Activated naive CD8-positive, alpha-beta T cell treated with anti-CD3 and anti-CD28 coated beads, Interleukin-2, amount 10 ng/mL, durations not matched to agents 7 days and 5 days (primary cell): ENCODE data around the gene FAM170B. TPM values are rescaled to one million over a fixed set of nuclear protein-coding genes. Genes with fewer than 3 reads are reported as not detected.

Experiments
- ATAC-seq: fragments of 150-1000 bp; cut with Tn5 transposase; one replicate; pipeline ENCODE4 v1.10.0; 2021; ENCODE audit warnings: low read depth, moderate library complexity
- POLR2A ChIA-PET: fragments of 350-600 bp; sonication (Branson Sonifier 250); formaldehyde crosslinking; loops from one replicate; lab custom pipeline; 2021; ENCODE audit warnings: antibody characterized with exemption; lab: Charles Lee
- DNase-seq: peaks from one replicate; pipeline ENCODE4 v3.0.0; 2021
- H3K27ac Mint-ChIP-seq: one replicate; pipeline ENCODE4 v1.8.0; 2022; ENCODE audit warnings: mild to moderate bottlenecking, mixed read lengths
- H3K27me3 Mint-ChIP-seq: one replicate; pipeline ENCODE4 v1.8.0; 2022; ENCODE audit warnings: mild to moderate bottlenecking, moderate library complexity, mixed read lengths
- H3K36me3 Mint-ChIP-seq: one replicate; pipeline ENCODE4 v1.8.0; 2021; ENCODE audit warnings: mild to moderate bottlenecking, mixed read lengths
- H3K4me1 Mint-ChIP-seq: one replicate; pipeline ENCODE4 v1.8.0; 2021; ENCODE audit warnings: mixed read lengths
- H3K4me3 Mint-ChIP-seq: one replicate; pipeline ENCODE4 v1.8.0; 2022; ENCODE audit warnings: mild to moderate bottlenecking, moderate library complexity, mixed read lengths
- H3K9me3 Mint-ChIP-seq: one replicate; pipeline ENCODE4 v1.8.0; 2021; ENCODE audit warnings: mixed read lengths
- total RNA-seq, 2 experiments: library from RNA; stranded (reverse); gene quantifications; one replicate each; pipeline ENCODE4 v1.2.3, GENCODE V29; 2021

The FAM170B gene
- total RNA-seq, 2 experiments from 2014 or later = not detected

GRCh38 chr10:49138361-49138891 lies 4.6 kb upstream of the FAM170B start:
- Mint-ChIP-seq H3K27me3 (peaks cover 26% of the 10 kb centered on the region), H3K4me1 (peaks cover 7% of the 10 kb centered on the region), H3K27ac (no peak overlapping the region), H3K4me3 (no peak overlapping the region), H3K9me3 (peaks cover 4% of the 10 kb centered on the region), H3K36me3 (no peaks in the 10 kb centered on the region)
- ATAC-seq (no peak), DNase-seq (no peak)
- POLR2A ChIA-PET = no interaction called here

- Mint-ChIP-seq H3K27ac (no peak overlapping the region), H3K9me3 (peaks cover 4% of the 10 kb centered on the region), H3K36me3 (no peaks in the 10 kb centered on the region), H3K4me3 (no peak overlapping the region), H3K4me1 (peaks cover 7% of the 10 kb centered on the region), H3K27me3 (peaks cover 26% of the 10 kb centered on the region)
- ATAC-seq (no peak), DNase-seq (no peak)
- POLR2A ChIA-PET = no interaction called here
These were observed 2.7 kb upstream of the FAM170B start for GRCh38 chr10:49136525-49136924.

GRCh38 chr10:49135575-49136313 lies 1.9 kb upstream of the FAM170B start:
- ATAC-seq = no peak
- H3K9me3 Mint-ChIP-seq = peaks cover 4% of the 10 kb centered on the region
- no peak overlapping the region for H3K4me3 Mint-ChIP-seq
- no peak overlapping the region for H3K27ac Mint-ChIP-seq
- H3K4me1 Mint-ChIP-seq = peaks cover 7% of the 10 kb centered on the region
- no peaks in the 10 kb centered on the region for H3K36me3 Mint-ChIP-seq
- peaks cover 30% of the 10 kb centered on the region for H3K27me3 Mint-ChIP-seq
- no peak for DNase-seq
- POLR2A ChIA-PET = no interaction called here

- no peaks in the 10 kb centered on the region for H3K36me3 Mint-ChIP-seq
- peaks cover 4% of the 10 kb centered on the region for H3K9me3 Mint-ChIP-seq
- no peak overlapping the region for H3K27ac Mint-ChIP-seq
- no peak overlapping the region for H3K4me3 Mint-ChIP-seq
- peaks cover 33% of the 10 kb centered on the region for H3K27me3 Mint-ChIP-seq
- POLR2A ChIA-PET = no interaction called here
- peaks cover 7% of the 10 kb centered on the region for H3K4me1 Mint-ChIP-seq
- no peak for ATAC-seq
- DNase-seq = no peak
These were observed 506 bp upstream of the FAM170B start for GRCh38 chr10:49134327-49134726.

GRCh38 chr10:49132362-49132737 lies 1.5 kb downstream of the FAM170B start:
- no peak for DNase-seq
- POLR2A ChIA-PET = no interaction called here
- Mint-ChIP-seq H3K27ac (no peak overlapping the region), H3K4me1 (peaks cover 7% of the 10 kb centered on the region), H3K27me3 (peaks cover 39% of the 10 kb centered on the region), H3K36me3 (no peaks in the 10 kb centered on the region), H3K9me3 (peaks cover 4% of the 10 kb centered on the region), H3K4me3 (no peak overlapping the region)
- no peak for ATAC-seq

GRCh38 chr10:49131507-49132361 lies 2.1 kb downstream of the FAM170B start:
- Mint-ChIP-seq H3K9me3 (peaks cover under 1% of the 10 kb centered on the region), H3K4me1 (peaks cover 5% of the 10 kb centered on the region), H3K27ac (no peak overlapping the region), H3K4me3 (no peak overlapping the region), H3K36me3 (no peaks in the 10 kb centered on the region), H3K27me3 (peaks cover 34% of the 10 kb centered on the region)
- POLR2A ChIA-PET = no interaction called here
- no peak for DNase-seq
- ATAC-seq = no peak

GRCh38 chr10:49129376-49129775 lies 4.4 kb downstream of the FAM170B start:
- Mint-ChIP-seq H3K4me1 (no peaks in the 10 kb centered on the region), H3K27ac (no peak overlapping the region), H3K9me3 (no peaks in the 10 kb centered on the region), H3K4me3 (no peak overlapping the region), H3K36me3 (no peaks in the 10 kb centered on the region), H3K27me3 (peaks cover 24% of the 10 kb centered on the region)
- POLR2A ChIA-PET = no interaction called here
- DNase-seq (no peak), ATAC-seq (no peak)

GRCh38 chr10:49128854-49129253 lies 5.0 kb downstream of the FAM170B start:
- POLR2A ChIA-PET = no interaction called here
- Mint-ChIP-seq H3K36me3 (no peaks in the 10 kb centered on the region), H3K9me3 (no peaks in the 10 kb centered on the region), H3K4me1 (no peaks in the 10 kb centered on the region), H3K4me3 (no peak overlapping the region), H3K27ac (no peak overlapping the region), H3K27me3 (peaks cover 21% of the 10 kb centered on the region)
- ATAC-seq (no peak), DNase-seq (no peak)

- POLR2A ChIA-PET = no interaction called here
- Mint-ChIP-seq H3K27ac (no peak overlapping the region), H3K36me3 (no peaks in the 10 kb centered on the region), H3K9me3 (no peaks in the 10 kb centered on the region), H3K4me3 (no peak overlapping the region), H3K4me1 (no peaks in the 10 kb centered on the region), H3K27me3 (peaks cover 29% of the 10 kb centered on the region)
- ATAC-seq (no peak), DNase-seq (no peak)
These were observed 9.6 kb downstream of the FAM170B start for GRCh38 chr10:49123981-49124950.

GRCh38 chr10:49120911-49121310 lies 12.9 kb downstream of the FAM170B start:
- H3K4me1 Mint-ChIP-seq = peaks cover 5% of the 10 kb centered on the region
- H3K4me3 Mint-ChIP-seq = no peak overlapping the region
- peaks cover 48% of the 10 kb centered on the region for H3K27me3 Mint-ChIP-seq
- POLR2A ChIA-PET = no interaction called here
- no peaks in the 10 kb centered on the region for H3K36me3 Mint-ChIP-seq
- DNase-seq (no peak), ATAC-seq (no peak)
- H3K9me3 Mint-ChIP-seq = no peaks in the 10 kb centered on the region
- H3K27ac Mint-ChIP-seq = no peak overlapping the region

GRCh38 chr10:49119746-49120145 lies 14.1 kb downstream of the FAM170B start:
- DNase-seq (no peak), ATAC-seq (no peak)
- H3K36me3 Mint-ChIP-seq = no peaks in the 10 kb centered on the region
- peaks cover 54% of the 10 kb centered on the region for H3K27me3 Mint-ChIP-seq
- no peaks in the 10 kb centered on the region for H3K9me3 Mint-ChIP-seq
- no peak overlapping the region for H3K27ac Mint-ChIP-seq
- POLR2A ChIA-PET = no interaction called here
- no peak overlapping the region for H3K4me3 Mint-ChIP-seq
- H3K4me1 Mint-ChIP-seq = peaks cover 7% of the 10 kb centered on the region

- POLR2A ChIA-PET = no interaction called here
- peaks cover 8% of the 10 kb centered on the region for H3K4me1 Mint-ChIP-seq
- no peak overlapping the region for H3K27ac Mint-ChIP-seq
- H3K9me3 Mint-ChIP-seq = no peaks in the 10 kb centered on the region
- no peak for ATAC-seq
- no peaks in the 10 kb centered on the region for H3K36me3 Mint-ChIP-seq
- no peak for DNase-seq
- H3K27me3 Mint-ChIP-seq = peaks cover 66% of the 10 kb centered on the region
- no peak overlapping the region for H3K4me3 Mint-ChIP-seq
These were observed 15.3 kb downstream of the FAM170B start for GRCh38 chr10:49118430-49119074.
